Measurements from ENCODE around the gene TMED9. TPM values are rescaled to one million over a fixed set of nuclear protein-coding genes. Genes with fewer than 3 reads are reported as not detected.
"Not testable (repeated sequence)": the region's sequence is repeated elsewhere in the genome, so short reads cannot be mapped to it uniquely, and the experiment has no call there.

Gene TMED9
- total and polyA plus RNA-seq, 9 of the 15 experiments (the other 6 are each of a cell fraction or from before 2014, with no cell fraction given): 43.7 to 301 (median 90.0) TPM

DNA sequence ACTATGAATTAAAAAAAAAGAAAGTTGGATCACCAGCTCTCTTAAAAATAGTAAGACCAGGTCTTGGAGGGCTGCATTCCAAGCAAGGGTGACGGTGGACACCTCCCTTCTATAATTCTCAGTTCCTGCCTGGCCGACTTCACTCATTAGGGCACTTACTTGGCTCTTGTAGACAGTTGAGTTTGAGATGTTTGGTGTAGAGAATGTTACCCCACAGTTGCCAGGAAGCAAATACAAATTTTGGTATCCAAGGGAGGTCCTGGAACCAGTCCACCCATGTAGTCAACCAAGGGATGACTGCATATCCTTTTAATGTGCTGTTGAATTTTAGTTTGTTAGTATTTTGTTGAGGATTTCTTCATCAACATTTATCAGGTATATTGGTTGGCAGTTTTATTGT, 28.6 kb downstream of the TMED9 start:
- BruUV-seq (replicated peaks): no TSS peak
- Histone ChIP-seq H3K36me3 (ENCODE audit: control insufficient read depth, insufficient read depth, low read length) (no peaks in the 10 kb centered on the region), H3K4me2 (ENCODE audit: insufficient read depth, low read length) (no peak overlapping the region), H2AFZ (ENCODE audit: low read depth, low read length) (no peak overlapping the region), H3K9me1 (ENCODE audit: control insufficient read depth, insufficient read depth, low read length) (no peaks in the 10 kb centered on the region), H3K9me3 (replicated peaks; ENCODE audit: control insufficient read depth, insufficient read depth, low read depth, low read length) (peaks cover 3% of the 10 kb centered on the region; the same call in 1 of the 2 replicates), H3K4me1 (replicated peaks in 1 of 2; ENCODE audit: control insufficient read depth in 2 of 2, insufficient read depth in 2 of 2, low read length in 2 of 2) (no peaks in the 10 kb centered on the region), H3K9ac (ENCODE audit: insufficient read depth in 1 of 2, low read depth in 2 of 2, low read length in 2 of 2) (no peak overlapping the region), H3K4me3 (no peak overlapping the region), H3K27ac (ENCODE audit: extremely low read depth, low read depth, low read length) (no peak overlapping the region), H4K20me1 (replicated peaks; ENCODE audit: control insufficient read depth, insufficient read depth, low read length) (no peaks in the 10 kb centered on the region), H3K27me3 (ENCODE audit: control insufficient read depth in 2 of 2, insufficient read depth in 2 of 2, low read length in 2 of 2) (no peaks in the 10 kb centered on the region; a peak in 1 of 5 replicates), H3K79me2 (ENCODE audit: control insufficient read depth, insufficient read depth, low read length) (no peaks in the 10 kb centered on the region)
- TF ChIP-seq TOE1 (IDR thresholded peaks at IDR 0.05; ENCODE audit: borderline replicate concordance) (no peak), TOE1 (CRISPR knock-in tag; IDR thresholded peaks at IDR 0.05; ENCODE audit: borderline replicate concordance, low read depth) (no peak), PHF21A (IDR thresholded peaks at IDR 0.05; ENCODE audit: borderline replicate concordance, low read depth) (no peak), TRIM24 (IDR thresholded peaks at IDR 0.05) (no peak), ZNF75A (CRISPR knock-in tag; IDR thresholded peaks at IDR 0.05) (no peak), NCOA2 (IDR thresholded peaks at IDR 0.05; ENCODE audit: partially characterized antibody in 2 of 2) (no peak), ERF (CRISPR knock-in tag; IDR thresholded peaks at IDR 0.05) (no peak), NFXL1 (CRISPR knock-in tag; IDR thresholded peaks at IDR 0.05) (no peak), KLF1 (tag; IDR thresholded peaks at IDR 0.05) (no peak), ZNF197 (CRISPR knock-in tag; IDR thresholded peaks at IDR 0.05; ENCODE audit: low read depth) (no peak), CBFA2T2 (conservative IDR thresholded peaks at IDR 0.05) (no peak), ZNF41 (CRISPR knock-in tag; conservative IDR thresholded peaks at IDR 0.05) (no peak), MLLT1 (IDR thresholded peaks at IDR 0.05) (no peak)
- TF ChIP-seq, protein P1, sequence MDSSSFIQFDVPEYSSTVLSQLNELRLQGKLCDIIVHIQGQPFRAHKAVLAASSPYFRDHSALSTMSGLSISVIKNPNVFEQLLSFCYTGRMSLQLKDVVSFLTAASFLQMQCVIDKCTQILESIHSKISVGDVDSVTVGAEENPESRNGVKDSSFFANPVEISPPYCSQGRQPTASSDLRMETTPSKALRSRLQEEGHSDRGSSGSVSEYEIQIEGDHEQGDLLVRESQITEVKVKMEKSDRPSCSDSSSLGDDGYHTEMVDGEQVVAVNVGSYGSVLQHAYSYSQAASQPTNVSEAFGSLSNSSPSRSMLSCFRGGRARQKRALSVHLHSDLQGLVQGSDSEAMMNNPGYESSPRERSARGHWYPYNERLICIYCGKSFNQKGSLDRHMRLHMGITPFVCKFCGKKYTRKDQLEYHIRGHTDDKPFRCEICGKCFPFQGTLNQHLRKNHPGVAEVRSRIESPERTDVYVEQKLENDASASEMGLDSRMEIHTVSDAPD (CRISPR knock-in tag; IDR thresholded peaks at IDR 0.05): no peak
- peak; percentile 15 for FAIRE-seq
- no peak for DNase-seq (ENCODE audit: extremely low read depth in 1 of 4, low spot score in 3 of 4)
- 13% methylated on average over 2 of the region's 2 CpGs for WGBS (ENCODE audit: insufficient coverage, low coverage, missing lambda C conversion rate)
- ATAC-seq: no peak
- ChIA-PET POLR2A (no interaction called here), CTCF (ENCODE audit: low intra/inter-chr PET ratio) (no interaction called here)
- intact Hi-C loops (cut with micrococcal nuclease): no loop called here
- in situ Hi-C loops (cut with MboI): loop anchor here (25.0 kb wide), 1 partner anchor 442 kb away; no protein-coding TSS in a partner anchor

DNA sequence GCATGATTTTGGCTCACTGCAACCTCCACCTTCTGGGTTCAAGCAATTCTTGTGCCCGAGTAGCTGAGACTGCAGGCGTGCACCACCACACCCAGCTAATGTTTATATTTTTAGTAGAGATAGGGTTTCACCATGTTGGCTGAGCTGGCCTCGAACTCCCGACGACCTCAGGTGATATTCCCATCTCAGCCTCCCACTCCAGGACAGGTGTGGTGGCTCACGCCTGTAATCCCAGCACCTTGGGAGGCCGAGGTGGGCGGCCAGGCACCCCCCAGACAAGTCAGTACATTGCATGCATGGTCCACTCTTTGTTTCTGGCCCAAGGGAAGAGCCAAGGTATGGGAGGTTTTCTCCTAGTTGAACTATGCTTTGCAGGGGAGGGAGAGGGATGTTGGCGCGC, 32.2 kb downstream of the TMED9 start:
- DNase-seq (ENCODE audit: extremely low read depth in 1 of 4, low spot score in 3 of 4); intact Hi-C loops (cut with micrococcal nuclease); H4K20me1 ChIP-seq (replicated peaks; ENCODE audit: control insufficient read depth, insufficient read depth, low read length); H3K9me3 ChIP-seq (replicated peaks; ENCODE audit: control insufficient read depth, insufficient read depth, low read depth, low read length); H3K9me1 ChIP-seq (ENCODE audit: control insufficient read depth, insufficient read depth, low read length); FAIRE-seq; H3K4me2 ChIP-seq (ENCODE audit: insufficient read depth, low read length); H3K27me3 ChIP-seq (ENCODE audit: control insufficient read depth in 2 of 2, insufficient read depth in 2 of 2, low read length in 2 of 2); H3K79me2 ChIP-seq (ENCODE audit: control insufficient read depth, insufficient read depth, low read length); CTCF ChIA-PET (ENCODE audit: low intra/inter-chr PET ratio); BruUV-seq (replicated peaks); H2AFZ ChIP-seq (ENCODE audit: low read depth, low read length); H3K4me1 ChIP-seq (replicated peaks in 1 of 2; ENCODE audit: control insufficient read depth in 2 of 2, insufficient read depth in 2 of 2, low read length in 2 of 2); H3K4me3 ChIP-seq; H3K36me3 ChIP-seq (ENCODE audit: control insufficient read depth, insufficient read depth, low read length); ATAC-seq; H3K9ac ChIP-seq (ENCODE audit: insufficient read depth in 1 of 2, low read depth in 2 of 2, low read length in 2 of 2); H3K27ac ChIP-seq (ENCODE audit: extremely low read depth, low read depth, low read length); POLR2A ChIA-PET: not testable (repeated sequence)
- in situ Hi-C loops (cut with MboI): loop anchor here (25.0 kb wide), 1 partner anchor 438 kb away; no protein-coding TSS in a partner anchor
- WGBS (ENCODE audit: insufficient coverage, low coverage, missing lambda C conversion rate): 18% methylated on average over 10 of the region's 10 CpGs

All from K562 (cell line).